Ascending aorta (tissue), 2 donors: ENCODE results near the gene TMEM14A. TPM values are rescaled to one million over a fixed set of nuclear protein-coding genes. Genes with fewer than 3 reads are reported as not detected.

Experiments used
- DNase-seq, 2 donors: peaks; one replicate each; pipeline ENCODE4 v3.0.0-alpha.2; 2019; ENCODE audit warnings: low spot score in 2 of 2
- H3K27ac ChIP-seq, 2 donors: fragments of 200-600 bp; sonication (generic); one replicate each; pipeline ENCODE4 v1.5.1; 2016 to 2017; ENCODE audit warnings: mild to moderate bottlenecking in 1 of 2
- H3K27me3 ChIP-seq: fragments of 200-600 bp; sonication (generic); one replicate; pipeline ENCODE4 v1.5.1; 2017
- H3K36me3 ChIP-seq, 2 donors: fragments of 200-600 bp; sonication (generic); one replicate each; pipeline ENCODE4 v1.5.1; 2016
- H3K4me1 ChIP-seq, 2 donors: fragments of 200-600 bp; sonication (generic); one replicate each; pipeline ENCODE4 v1.5.1; 2016 to 2017; ENCODE audit warnings: mild to moderate bottlenecking in 1 of 2
- H3K4me3 ChIP-seq, 2 donors: fragments of 200-600 bp; sonication (generic); one replicate each; pipeline ENCODE4 v1.5.1; 2016 to 2017; ENCODE audit warnings: mild to moderate bottlenecking in 1 of 2
- H3K9me3 ChIP-seq, 2 donors: fragments of 200-600 bp; sonication (generic); one replicate each; pipeline ENCODE4 v1.5.1; 2016
- CTCF ChIP-seq, 3 experiments: fragments of 200-600 bp in 2 of 3; fragments of 450-650 bp in 1 of 3; sonication (generic) in 2 of 3; IDR thresholded peaks; one replicate each; pipeline ENCODE4 v1.5.1; 2016 to 2019; ENCODE audit warnings: antibody characterized with exemption in 3 of 3, mild to moderate bottlenecking in 1 of 3, moderate library complexity in 1 of 3
- intact Hi-C: fragments of 100-400 bp; cut with DNase I; formaldehyde crosslinking; loops from one replicate; pipeline ENCODE4 v1.15.1; 2023
- total RNA-seq: library from RNA; depleted of rRNA; stranded (reverse); fragments of >200 nt; gene quantifications from one replicate; pipeline ENCODE4 v1.1.0, GENCODE V29; 2016

The TMEM14A gene
- total RNA-seq, 1 donor from 2014 or later = 11.9 TPM

GRCh38 chr6:52686878-52687699 is 16.2 kb downstream of the TMEM14A start:
- no peak for DNase-seq

GRCh38 chr6:52689857-52690256 is 18.9 kb downstream of the TMEM14A start:
- Histone ChIP-seq H3K27me3 (no peaks in the 10 kb centered on the region), H3K4me3 (no peak overlapping the region)
- intact Hi-C loops = no loop called here

More at GRCh38 chr6:52686878-52687699, 16.2 kb downstream of the TMEM14A start:
- intact Hi-C loops = no loop called here
- TF ChIP-seq CTCF (IDR thresholded peaks at IDR 0.05) = no peak
- H3K9me3 ChIP-seq = no peaks in the 10 kb centered on the region
- H3K27ac ChIP-seq = no peak overlapping the region
- peaks cover 9 to 16% of the 10 kb centered on the region in 2 donors for H3K36me3 ChIP-seq
- H3K27me3 ChIP-seq = no peaks in the 10 kb centered on the region
- no peaks in the 10 kb centered on the region for H3K4me1 ChIP-seq
- no peak overlapping the region for H3K4me3 ChIP-seq

DNA sequence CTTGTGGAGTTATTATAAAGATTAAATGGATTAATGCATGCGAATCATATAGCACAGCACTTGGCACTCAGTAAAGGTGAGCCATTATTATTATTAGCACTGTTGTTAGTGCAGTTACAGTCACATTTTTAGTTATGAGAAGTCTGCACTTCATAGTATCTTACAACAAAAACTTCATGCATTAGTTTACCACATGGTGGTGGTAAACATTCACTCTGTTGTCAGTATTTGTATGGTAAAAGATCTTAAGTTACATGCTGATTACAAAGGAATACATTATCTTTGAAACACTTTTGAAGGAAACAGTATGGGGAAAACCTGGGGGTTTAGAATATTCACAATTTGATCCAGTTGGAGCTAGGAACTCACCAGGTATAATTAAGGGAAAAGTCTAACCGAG is 20.8 kb downstream of the TMEM14A start:
- no peaks in the 10 kb centered on the region for H3K4me1 ChIP-seq
- H3K27ac ChIP-seq = no peak overlapping the region
- no peaks in the 10 kb centered on the region for H3K9me3 ChIP-seq
- DNase-seq = no peak
- TF ChIP-seq CTCF (IDR thresholded peaks at IDR 0.05) = peak in 1 of 3 experiments; percentile 14
- no peaks in the 10 kb centered on the region for H3K36me3 ChIP-seq
- intact Hi-C loops = no loop called here
- no peak overlapping the region for H3K4me3 ChIP-seq
- H3K27me3 ChIP-seq = no peaks in the 10 kb centered on the region

More at GRCh38 chr6:52689857-52690256, 18.9 kb downstream of the TMEM14A start:
- Histone ChIP-seq H3K4me1 (no peaks in the 10 kb centered on the region), H3K9me3 (no peaks in the 10 kb centered on the region), H3K27ac (no peak overlapping the region), H3K36me3 (no peaks in the 10 kb centered on the region)
- no peak for DNase-seq
- TF ChIP-seq CTCF (IDR thresholded peaks at IDR 0.05) = no peak

- intact Hi-C loops = no loop called here
Observed at GRCh38 chr6:52693773-52694172, 22.9 kb downstream of the TMEM14A start.

GRCh38 chr6:52694404-52694803 is 23.5 kb downstream of the TMEM14A start:
- intact Hi-C loops = no loop called here
- no peak for DNase-seq
- no peak for TF ChIP-seq CTCF (IDR thresholded peaks at IDR 0.05)
- H3K4me3 ChIP-seq = no peak overlapping the region
- H3K9me3 ChIP-seq = no peaks in the 10 kb centered on the region
- no peaks in the 10 kb centered on the region for H3K4me1 ChIP-seq
- no peaks in the 10 kb centered on the region for H3K27me3 ChIP-seq
- no peak overlapping the region for H3K27ac ChIP-seq
- no peaks in the 10 kb centered on the region for H3K36me3 ChIP-seq

More at GRCh38 chr6:52693773-52694172, 22.9 kb downstream of the TMEM14A start:
- Histone ChIP-seq H3K27ac (no peak overlapping the region), H3K36me3 (no peaks in the 10 kb centered on the region), H3K4me3 (no peak overlapping the region), H3K4me1 (no peaks in the 10 kb centered on the region), H3K27me3 (no peaks in the 10 kb centered on the region), H3K9me3 (no peaks in the 10 kb centered on the region)
- DNase-seq = no peak
- no peak for TF ChIP-seq CTCF (IDR thresholded peaks at IDR 0.05)
